ENCODE results near the gene POLR2H. TPM values are rescaled to one million over a fixed set of nuclear protein-coding genes. Genes with fewer than 3 reads are reported as not detected.

POLR2H gene
- total and polyA plus RNA-seq, 3 donors from 2014 or later = 65.0 to 76.4 (median 72.2) TPM

DNA sequence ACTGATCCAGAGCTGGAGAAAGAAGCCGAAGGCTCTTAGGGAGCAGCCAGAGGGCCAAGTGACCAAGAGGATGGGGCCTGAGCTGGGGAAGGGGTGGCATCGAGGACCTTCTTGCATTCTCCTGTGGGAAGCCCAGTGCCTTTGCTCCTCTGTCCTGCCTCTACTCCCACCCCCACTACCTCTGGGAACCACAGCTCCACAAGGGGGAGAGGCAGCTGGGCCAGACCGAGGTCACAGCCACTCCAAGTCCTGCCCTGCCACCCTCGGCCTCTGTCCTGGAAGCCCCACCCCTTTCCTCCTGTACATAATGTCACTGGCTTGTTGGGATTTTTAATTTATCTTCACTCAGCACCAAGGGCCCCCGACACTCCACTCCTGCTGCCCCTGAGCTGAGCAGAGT lies 27.9 kb downstream of the POLR2H start:
- no peak for DNase-seq
- intact Hi-C loops (cut with DNase I; ENCODE audit: low total_unique reads) = no loop called here
- 65 to 72% methylated on average over 3 to 5 of the region's 5 CpGs for WGBS, 2 donors

DNA sequence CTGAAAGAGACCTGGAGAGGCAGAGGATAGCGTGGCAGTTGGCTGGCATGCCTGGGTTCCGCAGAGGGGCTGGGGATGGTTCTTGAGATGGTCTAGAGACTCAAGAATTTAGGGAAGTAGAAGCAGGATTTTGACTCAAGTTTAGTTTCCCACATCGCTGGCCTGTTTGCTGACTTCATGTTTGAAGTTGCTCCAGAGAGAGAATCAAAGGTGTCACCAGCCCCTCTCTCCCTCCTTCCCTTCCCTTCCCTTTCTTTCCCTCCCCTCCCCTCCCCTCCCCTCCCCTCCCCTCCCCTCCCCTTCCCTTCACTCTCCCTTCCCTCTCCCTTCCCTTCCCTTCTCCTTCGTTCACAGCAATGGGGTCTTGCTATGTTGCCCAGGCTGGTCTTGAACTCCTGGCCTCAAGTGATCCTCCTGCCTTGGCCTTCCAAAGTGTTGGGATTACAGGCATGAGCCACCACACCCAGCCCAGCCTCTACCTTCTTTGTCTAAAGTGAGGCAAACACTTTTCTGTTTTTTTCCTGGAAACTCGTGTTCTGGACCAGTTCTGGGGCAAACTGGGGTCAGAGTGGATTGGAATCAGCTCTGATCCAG lies 28.5 kb downstream of the POLR2H start:
- H3K27me3 ChIP-seq = no peaks in the 10 kb centered on the region
- DNase-seq = no peak
- H3K4me3 ChIP-seq = no peak overlapping the region
- 92 to 94% methylated on average over 5 of the region's 5 CpGs for WGBS, 2 donors
- no peaks in the 10 kb centered on the region for H3K4me1 ChIP-seq
- H3K9me3 ChIP-seq = no peaks in the 10 kb centered on the region
- H3K36me3 ChIP-seq (ENCODE audit: low read depth, missing control alignments) = no peaks in the 10 kb centered on the region
- intact Hi-C loops (cut with DNase I; ENCODE audit: low total_unique reads) = no loop called here
- TF ChIP-seq CTCF (IDR thresholded peaks at IDR 0.05) = no peak
- no peak for TF ChIP-seq POLR2A (IDR thresholded peaks at IDR 0.05)
- H3K27ac ChIP-seq = no peak overlapping the region

More for the DNA sequence above, 27.9 kb downstream of the POLR2H start:
- H3K27ac ChIP-seq = no peak overlapping the region
- H3K36me3 ChIP-seq (ENCODE audit: low read depth, missing control alignments) = no peaks in the 10 kb centered on the region
- no peaks in the 10 kb centered on the region for H3K4me1 ChIP-seq
- H3K27me3 ChIP-seq = no peaks in the 10 kb centered on the region
- no peak overlapping the region for H3K4me3 ChIP-seq
- H3K9me3 ChIP-seq = no peaks in the 10 kb centered on the region
- TF ChIP-seq CTCF (IDR thresholded peaks at IDR 0.05) (no peak), POLR2A (IDR thresholded peaks at IDR 0.05) (no peak)

DNA sequence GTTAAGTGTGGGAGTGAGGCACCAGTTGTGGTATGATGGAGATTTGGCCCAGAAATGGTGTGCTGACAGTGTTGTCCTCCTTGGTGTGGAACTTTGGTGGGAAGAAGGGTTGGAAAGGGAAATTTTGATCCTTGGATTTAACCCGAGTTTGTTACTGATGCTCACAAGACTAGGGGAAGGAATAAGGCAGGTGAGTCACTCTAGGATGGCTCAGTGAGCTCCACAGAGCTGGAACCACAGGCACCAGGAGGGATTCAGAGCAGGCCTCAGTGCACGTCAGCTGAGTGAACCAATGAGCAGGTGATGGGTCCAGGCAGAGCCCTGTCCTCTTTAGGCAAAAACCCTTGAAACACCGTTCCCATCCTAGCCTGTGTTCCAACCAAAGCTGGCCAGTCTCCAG lies 29.8 kb downstream of the POLR2H start:
- Histone ChIP-seq H3K36me3 (ENCODE audit: low read depth, missing control alignments) (no peaks in the 10 kb centered on the region), H3K27me3 (no peaks in the 10 kb centered on the region), H3K9me3 (no peaks in the 10 kb centered on the region), H3K27ac (no peak overlapping the region), H3K4me3 (no peak overlapping the region), H3K4me1 (no peaks in the 10 kb centered on the region)
- WGBS, 2 donors = 88% methylated on average over 3 of the region's 3 CpGs
- no peak for DNase-seq
- intact Hi-C loops (cut with DNase I; ENCODE audit: low total_unique reads) = no loop called here
- TF ChIP-seq POLR2A (IDR thresholded peaks at IDR 0.05) = no peak
- no peak for TF ChIP-seq CTCF (IDR thresholded peaks at IDR 0.05)

- 78 to 93% methylated on average over 2 to 5 of the region's 5 CpGs for WGBS, 2 donors
- DNase-seq = no peak
- Histone ChIP-seq H3K4me1 (no peaks in the 10 kb centered on the region), H3K9me3 (no peaks in the 10 kb centered on the region), H3K36me3 (ENCODE audit: low read depth, missing control alignments) (no peaks in the 10 kb centered on the region), H3K27me3 (no peaks in the 10 kb centered on the region), H3K27ac (no peak overlapping the region), H3K4me3 (no peak overlapping the region)
- TF ChIP-seq CTCF (IDR thresholded peaks at IDR 0.05) (no peak), POLR2A (IDR thresholded peaks at IDR 0.05) (no peak)
- intact Hi-C loops (cut with DNase I; ENCODE audit: low total_unique reads) = no loop called here
These were observed 33.8 kb downstream of the POLR2H start for GRCh38 chr3:184395320-184395660.

DNA sequence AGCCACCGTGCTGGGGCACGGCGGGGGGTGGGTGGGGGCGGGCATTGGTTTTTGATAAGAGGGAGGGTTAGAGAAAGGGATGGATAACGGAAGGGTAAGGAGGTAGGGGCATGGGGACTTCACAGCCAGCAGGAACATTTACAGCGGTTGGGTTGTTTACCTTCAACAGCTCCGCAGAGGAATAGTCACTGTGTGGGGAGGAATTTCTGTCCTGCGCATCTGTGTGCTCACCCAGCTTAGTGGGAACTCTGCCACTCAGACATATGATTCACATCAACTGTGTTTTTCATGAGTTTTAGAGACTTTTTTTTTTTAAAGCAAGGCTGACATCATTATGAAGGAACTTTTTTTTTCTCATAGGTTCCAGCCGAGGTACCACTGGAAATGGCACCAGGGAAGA lies 37.9 kb downstream of the POLR2H start:
- intact Hi-C loops (cut with DNase I; ENCODE audit: low total_unique reads) = no loop called here

More for the DNA sequence above, 37.9 kb downstream of the POLR2H start:
- no peaks in the 10 kb centered on the region for H3K9me3 ChIP-seq
- no peaks in the 10 kb centered on the region for H3K36me3 ChIP-seq (ENCODE audit: low read depth, missing control alignments)
- no peaks in the 10 kb centered on the region for H3K4me1 ChIP-seq
- H3K27ac ChIP-seq = no peak overlapping the region
- DNase-seq = no peak
- H3K4me3 ChIP-seq = no peak overlapping the region
- H3K27me3 ChIP-seq = no peaks in the 10 kb centered on the region
- 37 to 42% methylated on average over 9 of the region's 9 CpGs for WGBS, 2 donors
- TF ChIP-seq POLR2A (IDR thresholded peaks at IDR 0.05) = no peak
- no peak for TF ChIP-seq CTCF (IDR thresholded peaks at IDR 0.05)
